Epidermal melanocyte (primary cell): ENCODE measurements around the gene TEX264.
"Not testable (repeated sequence)": the region's sequence is repeated elsewhere in the genome, so short reads cannot be mapped to it uniquely, and the experiment has no call there.

Experiments used
- DNase-seq: peaks from one replicate; pipeline ENCODE4 v3.0.0; 2011; ENCODE audit warnings: low spot score; ENCODE audit not compliant: insufficient read length

TEX264 gene

GRCh38 chr3:51715231-51715976, 44.4 kb downstream of the TEX264 start:
- peak; percentile 10 for DNase-seq

GRCh38 chr3:51715977-51716294, 44.9 kb downstream of the TEX264 start:
- no peak for DNase-seq

DNA sequence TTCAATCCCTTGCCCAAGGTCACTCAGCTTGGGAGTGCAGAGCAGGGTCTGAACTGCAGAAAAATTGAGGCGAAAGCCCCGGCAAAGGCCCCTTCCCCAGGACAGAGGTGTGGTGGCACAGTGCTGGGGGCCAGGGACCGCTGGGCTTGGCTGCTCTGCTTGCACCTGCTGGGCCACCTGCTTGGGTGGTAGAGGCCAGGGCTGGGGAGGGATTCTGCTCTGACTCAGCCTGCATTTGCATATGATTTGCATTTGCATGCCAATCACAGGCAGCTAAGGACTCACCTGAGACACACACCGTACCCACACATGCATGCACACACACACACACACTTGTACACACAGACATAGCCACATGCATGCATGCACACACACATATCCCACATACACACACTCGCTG, 45.8 kb downstream of the TEX264 start:
- DNase-seq = no peak

- peak; percentile 1 for DNase-seq
These were observed 46.4 kb downstream of the TEX264 start for GRCh38 chr3:51717446-51717845.

DNA sequence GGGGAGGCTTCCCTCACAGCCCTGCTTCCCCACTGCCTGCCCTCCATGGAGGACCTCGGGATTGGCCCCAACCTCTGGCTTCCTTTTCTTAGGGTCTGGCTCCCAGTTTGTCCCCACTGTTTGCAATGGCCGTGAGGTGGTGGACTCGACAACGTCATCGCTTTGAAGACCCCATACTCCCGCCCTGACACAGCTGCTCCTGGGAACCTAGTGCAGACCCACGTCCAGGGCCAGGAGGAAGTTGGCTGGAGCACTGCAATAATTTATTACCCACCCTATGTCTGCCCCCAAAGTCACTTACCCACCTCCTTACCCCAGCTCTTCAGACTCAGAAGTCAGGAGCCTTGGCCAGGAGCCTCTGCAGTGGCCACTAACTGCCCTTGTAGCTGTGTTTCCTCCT, 46.9 kb downstream of the TEX264 start:
- DNase-seq = no peak

GRCh38 chr3:51718547-51719409, 47.7 kb downstream of the TEX264 start:
- DNase-seq = no peak

- no peak for DNase-seq
These were observed 48.5 kb downstream of the TEX264 start for GRCh38 chr3:51719410-51720025.

GRCh38 chr3:51720292-51721061, 49.4 kb downstream of the TEX264 start:
- no peak for DNase-seq

DNA sequence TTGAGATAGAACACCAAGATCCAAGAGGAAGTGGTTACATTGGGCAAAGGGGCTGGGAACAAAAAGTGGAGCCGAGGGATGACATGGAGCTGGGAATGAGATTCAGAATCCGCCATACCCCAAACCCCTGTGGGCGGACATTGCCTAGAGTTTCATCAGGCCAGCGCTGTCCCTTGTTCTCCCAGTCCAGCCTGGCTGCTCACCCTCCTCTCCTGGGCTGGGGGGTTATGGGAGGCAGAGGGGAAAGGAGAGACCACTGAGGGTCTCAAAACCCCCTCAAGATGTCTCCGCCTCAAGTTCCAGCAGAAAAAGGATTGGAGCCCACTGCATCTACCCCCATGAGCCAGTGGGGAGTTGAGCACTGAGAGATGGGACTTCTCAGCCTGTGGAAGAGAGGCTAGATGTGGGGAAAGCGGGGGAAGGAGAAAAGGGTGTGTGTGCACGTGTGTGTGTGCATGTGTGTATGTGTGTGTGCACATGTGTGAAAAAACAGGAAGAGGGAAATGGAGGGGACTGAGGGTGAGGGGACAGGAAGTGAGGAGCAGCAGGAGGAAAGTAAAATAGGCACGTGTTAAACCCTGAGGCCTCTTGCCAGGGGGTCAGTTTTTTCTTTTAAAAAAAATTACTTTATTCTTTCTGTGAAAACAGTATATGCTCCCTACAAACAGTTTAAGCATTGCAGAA, 50.2 kb downstream of the TEX264 start:
- no peak for DNase-seq

DNA sequence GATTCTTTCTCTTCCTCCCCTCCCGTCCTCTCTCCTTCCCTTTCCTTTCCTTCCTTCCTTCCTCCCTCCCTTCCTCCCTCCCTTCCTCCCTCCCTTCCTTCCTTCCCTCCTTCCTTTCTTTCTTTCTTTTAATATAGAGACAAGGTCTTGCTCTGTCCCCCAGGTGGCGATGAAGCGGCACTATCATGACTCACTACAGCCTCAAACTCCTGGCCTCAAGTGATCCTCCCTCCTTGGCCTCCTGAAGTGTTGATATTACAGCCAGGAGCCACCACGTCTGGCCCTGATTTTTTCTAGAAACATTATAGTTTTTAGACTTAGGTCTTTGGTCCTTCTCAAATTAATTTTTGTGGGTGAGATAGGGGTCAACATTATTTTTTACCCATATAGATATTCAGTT, 51.3 kb downstream of the TEX264 start:
- DNase-seq = no peak

DNA sequence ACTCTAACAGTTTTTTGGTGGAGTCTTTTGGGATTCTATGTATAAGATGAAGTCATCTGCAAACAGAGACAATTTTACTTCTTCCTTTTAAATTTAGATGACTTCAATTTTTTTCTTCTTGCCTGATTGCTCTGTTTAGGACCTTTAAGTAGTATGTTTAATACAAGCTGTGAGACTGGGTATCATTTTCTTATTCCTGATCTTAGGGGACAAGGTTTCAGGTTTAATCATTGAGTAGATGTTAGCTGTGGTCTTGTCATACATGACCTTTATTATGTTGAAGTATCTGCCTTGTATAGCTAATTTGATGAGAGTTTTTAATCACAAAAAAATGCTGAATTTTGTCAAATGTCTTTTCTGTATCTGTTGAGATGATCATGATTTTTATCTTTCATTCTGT, 56.4 kb downstream of the TEX264 start:
- DNase-seq = no peak

GRCh38 chr3:51729042-51729633, 58.1 kb downstream of the TEX264 start:
- DNase-seq = no peak

DNA sequence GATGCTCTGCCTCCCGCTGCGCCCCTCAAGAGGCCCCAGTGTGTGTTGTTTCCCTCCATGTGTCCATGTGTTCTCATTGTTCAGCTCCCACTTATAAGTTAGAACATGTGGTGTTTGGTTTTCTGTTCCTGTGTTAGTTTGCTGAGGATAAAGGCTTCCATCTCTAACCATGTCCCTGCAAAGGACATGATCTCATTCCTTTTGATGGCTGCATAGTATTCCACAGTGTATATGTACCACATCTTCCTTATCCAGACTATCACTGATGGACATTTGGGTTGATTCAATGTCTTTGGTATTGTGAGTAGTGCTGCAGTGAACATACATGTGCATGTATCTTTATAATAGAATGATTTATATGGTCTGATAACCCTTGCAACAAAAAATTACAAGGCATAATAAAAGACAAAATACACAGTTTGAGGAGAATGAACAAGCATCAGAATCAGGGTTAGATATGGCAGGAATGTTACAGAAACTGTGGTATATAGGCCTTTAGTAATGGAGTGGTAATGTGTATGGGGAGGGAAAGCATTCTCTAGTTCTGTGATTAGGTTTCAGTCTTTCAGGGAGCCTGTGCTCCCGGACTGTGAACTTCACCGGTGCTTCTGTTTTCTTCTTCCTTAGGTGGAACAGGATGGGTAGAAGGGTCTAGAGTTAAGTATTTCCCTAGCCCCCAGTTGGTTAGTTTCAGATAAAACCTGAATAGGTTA, 63.0 kb downstream of the TEX264 start:
- no peak for DNase-seq

- no peak for DNase-seq
These were observed 63.5 kb downstream of the TEX264 start for GRCh38 chr3:51734572-51734907.

DNA sequence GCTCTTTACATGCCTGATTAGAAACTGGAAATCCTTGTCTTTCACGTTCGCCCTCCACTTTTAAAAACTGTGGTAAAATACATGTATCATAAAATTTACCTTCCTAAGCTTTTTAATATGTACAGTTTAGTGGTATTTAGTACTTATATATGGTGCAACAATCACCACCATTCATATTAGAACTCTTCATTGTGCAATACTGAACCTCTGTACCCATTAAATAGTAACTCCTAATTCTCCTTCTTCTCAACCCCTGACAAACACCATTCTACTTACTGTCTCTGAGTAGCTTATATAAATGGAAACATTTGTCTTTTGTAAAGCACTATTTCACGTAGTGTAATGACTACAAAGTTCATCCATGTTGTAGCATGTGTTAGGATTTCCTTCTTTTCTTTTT, 64.0 kb downstream of the TEX264 start:
- no peak for DNase-seq

- no peak for DNase-seq
These were observed 64.9 kb downstream of the TEX264 start for GRCh38 chr3:51735950-51736349.

- no peak for DNase-seq
These were observed 68.1 kb downstream of the TEX264 start for GRCh38 chr3:51739110-51739509.

- DNase-seq = not testable (repeated sequence)
These were observed 71.3 kb downstream of the TEX264 start for GRCh38 chr3:51742320-51742719.

- not testable (repeated sequence) for DNase-seq
These were observed 71.9 kb downstream of the TEX264 start for GRCh38 chr3:51742978-51743377.

- no peak for DNase-seq
These were observed 76.8 kb downstream of the TEX264 start for GRCh38 chr3:51747840-51748239.
